RWPE1 (cell line): ENCODE measurements around the gene ABCE1.

ENCODE experiments used
- CTCF ChIA-PET: fragments of 350-600 bp; sonication (Branson Sonifier 250); formaldehyde crosslinking; extraction: SDS; loops from one replicate; lab custom pipeline; 2021; lab: Yijun Ruan, JAX
- POLR2A ChIA-PET: fragments of 400-600 bp; formaldehyde crosslinking; extraction: SDS; loops from one replicate; lab custom pipeline; 2020; ENCODE audit warnings: antibody characterized with exemption; ENCODE audit not compliant: low non-redundant PET; lab: Yijun Ruan, JAX
- DNase-seq: peaks from one replicate; pipeline ENCODE4 v3.0.0; 2012; ENCODE audit warnings: low spot score
- H3K27ac ChIP-seq: fragments of 450-650 bp; 2 replicates; pipeline ENCODE4 v1.5.1; 2017
- CTCF ChIP-seq: fragments of 450-650 bp; conservative IDR thresholded peaks from 2 replicates; pipeline ENCODE4 v1.5.1; 2017; ENCODE audit warnings: low read depth, mild to moderate bottlenecking

Gene ABCE1

GRCh38 chr4:145153181-145153903 is 55.2 kb downstream of the ABCE1 start:
- DNase-seq, result no peak
- CTCF ChIA-PET, result interaction anchor here (0.6 kb wide), 1 partner anchor 8 kb away, joined by 4 read pairs; no protein-coding TSS in a partner anchor
- POLR2A ChIA-PET, result no interaction called here
- TF ChIP-seq CTCF, result no peak
- H3K27ac ChIP-seq, result no peak overlapping the region

GRCh38 chr4:145153904-145154298 is 55.8 kb downstream of the ABCE1 start:
- TF ChIP-seq CTCF, result no peak
- ChIA-PET POLR2A (no interaction called here), CTCF (interaction anchor here (1.0 to 1.2 kb wide), 2 partner anchors 13 to 456 kb away, joined by 4 to 5 read pairs; no protein-coding TSS in a partner anchor)
- H3K27ac ChIP-seq, result no peak overlapping the region
- no peak for DNase-seq

- POLR2A ChIA-PET, result no interaction called here
- H3K27ac ChIP-seq, result no peak overlapping the region
- CTCF ChIA-PET, result interaction anchor here (0.7 to 1.2 kb wide), 4 partner anchors 13 to 455 kb away, joined by 4 to 5 read pairs (median 5); no protein-coding TSS in a partner anchor
- TF ChIP-seq CTCF, result peak; percentile 55
- DNase-seq, result no peak
Observed at GRCh38 chr4:145154573-145154972, 56.5 kb downstream of the ABCE1 start.

GRCh38 chr4:145155268-145155870 is 57.3 kb downstream of the ABCE1 start:
- CTCF ChIA-PET, result interaction anchor here (0.7 to 1.2 kb wide), 3 partner anchors 15 to 454 kb away, joined by 4 to 5 read pairs (median 5); no protein-coding TSS in a partner anchor
- DNase-seq, result no peak
- no peak for TF ChIP-seq CTCF
- POLR2A ChIA-PET, result no interaction called here
- no peak overlapping the region for H3K27ac ChIP-seq

GRCh38 chr4:145156986-145157385 is 58.9 kb downstream of the ABCE1 start:
- no peak for DNase-seq
- TF ChIP-seq CTCF, result no peak
- CTCF ChIA-PET, result no interaction called here
- no peak overlapping the region for H3K27ac ChIP-seq
- POLR2A ChIA-PET, result no interaction called here

GRCh38 chr4:145161549-145161948 is 63.4 kb downstream of the ABCE1 start:
- H3K27ac ChIP-seq, result no peak overlapping the region
- CTCF ChIA-PET, result interaction anchor here (0.6 kb wide), 1 partner anchor 9 kb away, joined by 4 read pairs; no protein-coding TSS in a partner anchor
- POLR2A ChIA-PET, result no interaction called here

More at GRCh38 chr4:145161549-145161948, 63.4 kb downstream of the ABCE1 start:
- TF ChIP-seq CTCF, result no peak
- no peak for DNase-seq
